GM19023 (cell line): ENCODE measurements around the gene RASGRP1.

Source experiments
- ATAC-seq: cut with Tn5 transposase; IDR thresholded peaks from one replicate; pipeline ENCODE4 v1.9.1; 2021; ENCODE audit warnings: mild to moderate bottlenecking, moderate library complexity; ENCODE audit not compliant: unreplicated experiment

The RASGRP1 gene

DNA sequence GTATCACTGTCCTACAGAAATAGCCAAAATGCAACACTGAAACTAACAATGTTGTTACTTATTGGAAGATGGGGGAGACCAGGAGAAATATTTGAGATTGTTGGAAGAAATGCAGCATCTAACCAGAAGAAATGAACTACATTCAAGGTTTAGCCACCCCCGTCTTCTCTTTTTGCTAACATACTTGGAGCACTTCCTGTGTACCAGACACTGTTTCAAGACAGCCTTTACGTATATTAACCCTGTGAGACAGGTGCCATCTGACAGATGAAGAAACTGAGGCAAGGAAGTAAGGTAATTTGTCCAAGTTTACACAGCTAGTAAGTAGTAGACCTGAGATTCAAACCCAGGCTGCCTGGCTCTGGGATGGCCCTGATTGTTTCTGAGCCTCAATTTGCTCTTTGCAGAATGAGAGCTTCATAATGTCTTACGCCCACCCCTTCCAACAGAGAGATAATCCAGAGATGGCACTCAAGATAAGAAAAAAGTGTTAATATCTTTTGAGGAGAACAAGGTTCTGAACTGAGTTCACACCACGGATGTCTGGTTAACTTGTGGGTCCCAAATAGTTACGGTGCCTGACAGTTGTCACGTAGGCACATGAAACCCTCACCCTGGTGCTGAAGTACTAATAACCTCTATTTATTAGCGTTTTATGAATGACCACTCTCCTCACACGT is 26.1 kb downstream of the RASGRP1 start:
- no peak for ATAC-seq

DNA sequence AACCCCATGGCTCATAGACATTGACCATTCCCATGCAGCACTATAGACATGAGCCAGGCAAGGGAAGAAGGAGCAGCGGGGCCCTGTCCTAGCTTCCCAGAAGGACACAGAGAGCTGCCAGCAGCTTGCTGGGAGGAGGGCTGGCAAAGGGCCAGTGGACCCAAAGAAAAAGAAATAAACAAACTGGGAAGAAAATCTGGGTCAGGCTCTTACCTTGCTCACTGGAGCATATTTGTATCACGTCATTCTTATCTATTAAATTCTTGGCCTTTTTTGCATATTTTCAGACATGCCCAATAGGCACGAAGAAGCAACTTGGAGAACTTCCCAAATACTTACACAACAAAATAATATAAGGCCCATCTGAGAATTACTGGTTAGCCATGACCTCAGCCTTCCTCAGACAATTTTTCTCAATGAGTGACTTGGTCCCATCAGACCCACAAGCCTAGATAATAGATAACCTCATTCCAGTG is 28.4 kb downstream of the RASGRP1 start:
- no peak for ATAC-seq

DNA sequence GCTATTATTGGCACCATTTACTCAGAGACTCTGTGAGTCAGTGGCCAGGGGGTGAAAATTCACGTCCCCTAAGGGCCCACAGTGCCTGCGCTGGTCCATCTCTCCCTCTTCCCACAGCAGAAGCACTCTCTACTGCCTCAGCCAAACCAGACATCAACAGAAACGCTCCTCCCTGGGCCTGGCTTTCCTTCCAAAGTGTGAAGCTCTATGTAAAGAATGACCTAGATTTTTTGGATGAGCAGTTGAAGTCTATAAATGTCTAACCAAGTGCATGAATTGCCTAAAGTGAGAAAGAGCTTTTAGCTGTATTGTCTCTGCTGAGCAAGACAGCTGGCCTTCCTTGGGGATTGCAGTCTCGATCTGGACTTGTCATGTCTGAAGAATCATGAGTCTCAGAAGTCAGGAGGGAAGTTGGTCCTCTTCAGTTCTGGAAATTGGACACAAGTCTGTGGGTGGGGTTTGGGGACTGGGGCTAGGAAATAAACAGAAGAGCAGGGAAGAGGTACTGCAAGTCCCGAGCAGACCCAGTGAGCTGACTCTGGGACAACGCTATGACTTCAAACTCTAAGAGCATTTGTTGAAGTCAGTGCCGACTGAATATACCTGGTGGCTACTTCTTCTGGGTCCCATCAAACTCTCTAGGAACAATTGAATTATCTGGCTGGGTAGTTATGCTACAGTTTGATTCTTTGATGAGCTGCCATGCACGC is 29.0 kb downstream of the RASGRP1 start:
- ATAC-seq: no peak

DNA sequence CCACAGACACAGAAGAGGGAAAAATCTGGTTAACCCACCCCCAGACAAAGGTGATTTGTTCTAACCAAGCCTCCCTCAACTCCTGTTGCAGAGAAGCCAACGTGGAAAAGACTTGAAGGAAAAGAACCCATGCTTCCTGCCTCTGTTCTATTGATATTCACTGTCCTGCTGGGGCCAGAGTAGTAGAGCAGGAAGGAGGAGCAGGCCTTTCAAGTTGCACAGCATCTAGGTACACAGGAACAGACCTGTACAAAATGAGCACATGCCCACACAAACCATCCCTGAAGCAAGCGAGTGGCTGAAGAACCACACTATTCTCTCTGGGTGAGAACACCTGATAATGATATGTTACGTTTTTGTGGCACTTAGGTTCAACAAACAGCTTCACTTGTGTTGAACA is 29.9 kb downstream of the RASGRP1 start:
- no peak for ATAC-seq

DNA sequence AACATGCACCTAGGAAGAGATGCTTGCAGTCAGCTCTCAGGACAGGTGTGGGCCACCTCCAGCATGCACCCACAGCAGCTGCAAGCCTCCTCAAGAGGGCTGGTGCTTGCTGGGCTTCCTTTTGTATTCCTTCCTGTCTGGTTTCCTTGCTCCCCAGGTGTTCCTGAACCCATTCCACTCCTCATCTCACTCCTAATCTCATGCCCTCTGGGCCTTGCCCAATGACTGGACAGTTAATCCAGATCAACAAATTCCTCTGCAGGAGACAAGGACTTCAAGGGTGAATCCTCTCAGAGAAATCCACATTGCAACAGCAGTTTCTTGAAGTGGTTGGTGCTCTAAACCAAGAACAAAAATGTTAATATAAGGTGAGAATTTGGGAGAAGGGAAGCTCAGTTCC is 30.7 kb downstream of the RASGRP1 start:
- ATAC-seq: no peak

DNA sequence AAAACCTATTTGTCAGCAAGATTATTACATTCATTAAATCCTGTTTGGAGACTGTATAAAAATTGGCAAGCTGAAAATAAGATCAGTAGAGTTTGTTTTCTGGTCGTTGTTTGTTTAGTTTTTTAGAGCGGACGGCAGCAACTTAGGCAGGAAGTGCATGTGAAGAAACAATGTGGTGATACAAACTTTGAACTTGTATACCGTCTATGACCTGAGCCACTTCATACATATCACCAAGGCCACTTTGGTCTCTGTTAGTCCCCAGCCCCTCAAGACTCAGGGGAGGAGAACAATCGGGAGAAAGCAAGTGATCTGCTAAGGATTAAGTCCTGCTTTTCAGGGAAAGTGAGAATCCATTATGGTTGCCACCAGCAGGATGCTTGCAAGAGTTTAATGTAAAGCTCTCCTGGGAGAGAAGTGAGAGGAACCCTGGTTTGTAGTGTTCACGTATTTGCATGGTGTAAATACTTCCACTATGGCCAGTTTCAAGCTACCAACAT is 31.1 kb downstream of the RASGRP1 start:
- no peak for ATAC-seq

DNA sequence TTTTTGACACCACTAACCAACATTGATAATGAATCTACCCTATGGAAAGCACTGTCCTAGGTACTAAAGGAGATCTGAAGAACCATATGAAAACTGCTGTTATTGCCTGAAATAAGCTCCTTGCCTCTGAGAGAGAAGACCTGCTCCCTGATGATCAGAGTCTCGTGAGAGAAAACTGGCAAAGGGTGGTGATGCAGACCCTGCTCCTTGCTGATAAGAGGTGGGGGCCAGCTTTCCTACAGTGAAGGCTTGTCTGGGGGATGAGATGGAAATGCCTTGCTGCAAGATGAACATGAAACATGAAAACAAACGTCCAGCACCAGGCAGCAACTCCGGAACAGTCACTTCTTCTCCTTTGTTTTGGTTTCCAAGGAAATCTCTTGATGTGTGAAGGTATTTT is 31.9 kb downstream of the RASGRP1 start:
- ATAC-seq: no peak

DNA sequence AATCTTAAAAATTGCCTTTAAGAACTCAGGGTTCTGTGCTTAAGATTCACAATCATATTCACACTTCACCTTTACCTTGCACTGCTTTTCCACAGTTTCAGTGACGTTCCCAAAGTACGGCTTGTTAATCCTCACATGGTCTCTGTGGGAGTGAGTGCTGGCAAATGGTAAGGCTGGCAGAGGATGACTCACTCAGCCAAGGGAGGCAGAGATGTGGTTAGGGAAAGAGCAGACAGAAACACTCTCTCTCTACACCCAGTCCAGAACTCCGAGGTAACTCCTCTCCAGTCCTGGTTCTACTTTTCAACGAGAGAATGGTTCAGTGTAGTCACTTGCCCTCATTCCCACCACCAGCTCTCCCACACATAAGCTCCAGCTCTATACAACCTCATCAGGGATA is 33.1 kb downstream of the RASGRP1 start:
- no peak for ATAC-seq

DNA sequence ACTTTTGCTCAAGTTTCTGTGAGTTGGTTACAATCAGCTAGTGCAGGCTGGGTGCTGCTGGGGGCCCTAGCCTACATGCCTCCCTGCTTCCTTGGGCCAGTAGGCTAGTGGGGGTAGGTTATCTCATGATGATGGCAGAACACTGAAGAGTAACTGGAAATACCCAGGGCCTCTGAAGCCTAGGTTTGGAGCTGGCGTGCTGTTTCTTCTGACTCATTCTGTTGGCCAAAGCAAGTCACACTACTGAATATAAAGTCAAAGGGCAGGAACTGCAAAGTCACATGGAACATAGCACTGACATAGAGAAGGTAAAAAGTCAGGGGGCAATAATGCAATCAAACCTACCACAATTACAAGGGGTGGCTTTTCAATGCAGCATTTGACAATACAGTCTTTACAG is 34.5 kb downstream of the RASGRP1 start:
- peak; percentile 74 for ATAC-seq

DNA sequence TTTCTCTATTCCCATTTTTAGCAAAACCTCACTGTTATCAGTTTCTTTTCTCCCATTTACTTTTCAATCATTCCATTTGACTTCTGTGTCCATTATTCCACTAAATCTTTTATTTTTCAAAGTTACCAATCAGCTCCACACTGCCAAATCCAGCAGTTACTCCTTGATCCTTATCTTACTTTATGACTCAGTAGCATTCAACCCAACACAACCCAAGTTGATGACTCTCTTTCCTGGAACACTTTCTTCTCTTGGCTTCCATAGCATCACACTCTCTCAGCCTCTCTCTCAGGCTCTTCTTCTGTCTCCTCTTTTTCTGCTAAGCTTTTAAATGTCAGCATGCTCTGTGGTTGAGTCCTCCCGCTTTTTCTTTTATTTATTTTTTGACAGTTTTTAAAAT is 36.3 kb downstream of the RASGRP1 start:
- ATAC-seq: no peak

DNA sequence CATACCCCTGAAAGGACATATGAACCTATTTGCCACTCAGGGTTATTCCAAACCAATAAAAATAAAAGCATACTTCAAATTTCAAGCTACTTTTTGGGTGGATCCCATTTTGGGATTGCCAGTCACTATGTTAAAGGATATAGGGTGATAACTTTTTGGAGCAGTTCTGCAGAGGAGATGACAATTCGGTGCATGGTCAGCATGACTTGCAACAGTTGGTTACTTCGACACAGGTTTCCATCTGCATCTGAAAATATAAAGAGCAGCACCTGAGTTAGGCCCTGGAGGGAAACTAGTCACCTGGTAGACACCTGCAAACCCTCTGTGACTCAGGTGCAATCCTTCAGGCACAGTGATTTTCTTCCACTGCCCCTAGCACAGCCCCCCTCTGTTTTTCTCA is 38.5 kb downstream of the RASGRP1 start:
- no peak for ATAC-seq

DNA sequence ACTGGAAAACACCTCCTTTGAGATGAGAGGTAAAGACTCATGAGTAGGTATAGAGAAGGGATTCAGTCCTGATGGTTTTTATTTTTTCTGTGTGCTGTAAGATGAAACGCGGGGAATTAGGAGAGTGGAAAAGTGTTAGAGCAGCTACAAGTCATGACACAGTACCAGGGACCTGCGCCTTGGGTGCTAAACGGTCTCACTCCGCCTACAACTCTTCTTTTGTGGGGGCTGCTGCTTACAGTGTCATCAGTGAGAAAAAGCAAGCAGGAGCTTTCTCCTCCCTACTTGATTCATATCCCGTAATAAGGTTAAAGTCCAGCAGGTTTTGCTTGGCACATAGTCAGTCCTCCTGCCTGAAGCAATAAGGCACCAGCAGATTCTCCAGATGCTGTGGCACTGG is 39.1 kb downstream of the RASGRP1 start:
- no peak for ATAC-seq

DNA sequence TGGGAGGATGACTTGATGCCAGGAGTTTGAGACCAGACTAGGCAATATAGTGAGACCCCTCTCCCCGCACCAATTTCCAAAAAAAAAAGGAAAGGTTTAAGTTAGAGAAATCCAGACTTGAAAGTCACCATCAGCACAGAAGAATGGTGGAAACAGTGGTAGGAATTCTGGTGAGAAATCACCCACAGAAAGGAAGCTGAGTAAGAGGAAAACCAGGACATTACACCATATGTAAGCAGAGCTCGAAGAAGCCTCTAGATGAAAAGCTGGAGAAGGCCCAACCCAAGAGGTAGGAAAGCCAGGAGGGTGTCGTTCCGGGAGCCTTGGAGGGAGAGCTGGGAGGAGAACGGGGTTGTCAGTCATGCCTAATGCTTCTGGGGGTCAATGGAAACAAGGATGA is 40.5 kb downstream of the RASGRP1 start:
- no peak for ATAC-seq

DNA sequence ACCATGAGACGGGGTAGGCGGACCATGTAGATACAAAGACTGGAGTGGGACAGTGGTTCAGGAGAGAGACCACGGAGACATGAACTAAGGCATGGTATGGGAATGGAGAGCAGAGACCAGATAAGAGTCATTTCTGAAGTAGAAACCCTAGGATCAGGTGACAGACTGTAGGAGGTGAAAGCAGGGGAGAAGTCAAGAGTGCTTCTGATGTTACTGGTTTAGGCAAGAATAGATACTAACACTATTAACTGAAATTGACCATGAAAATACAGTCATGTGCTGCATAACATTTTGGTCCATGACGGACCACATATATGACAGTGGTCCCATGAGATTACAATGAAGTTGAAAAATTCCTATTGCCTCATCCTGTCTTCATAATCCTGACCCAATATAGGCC is 41.7 kb downstream of the RASGRP1 start:
- ATAC-seq: no peak

DNA sequence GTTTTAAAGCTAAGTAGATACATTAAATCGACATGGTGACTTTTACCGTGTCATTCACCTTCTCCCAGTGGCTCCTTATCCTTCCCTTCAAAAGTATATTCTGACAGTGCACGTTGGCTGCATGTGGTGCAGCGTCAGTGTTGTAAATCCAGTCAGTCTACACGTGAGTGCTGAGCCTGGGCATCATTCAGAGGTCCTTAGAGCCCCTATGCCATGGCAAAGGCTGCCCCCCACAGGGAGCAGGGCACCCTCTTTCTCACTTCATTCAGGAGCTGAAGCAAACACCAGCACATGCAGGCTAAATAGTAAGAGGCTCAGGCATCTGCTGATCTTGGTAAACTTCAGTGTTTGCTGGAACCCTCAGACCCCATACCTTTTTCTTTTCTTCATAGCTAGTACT is 43.3 kb downstream of the RASGRP1 start:
- ATAC-seq: no peak

DNA sequence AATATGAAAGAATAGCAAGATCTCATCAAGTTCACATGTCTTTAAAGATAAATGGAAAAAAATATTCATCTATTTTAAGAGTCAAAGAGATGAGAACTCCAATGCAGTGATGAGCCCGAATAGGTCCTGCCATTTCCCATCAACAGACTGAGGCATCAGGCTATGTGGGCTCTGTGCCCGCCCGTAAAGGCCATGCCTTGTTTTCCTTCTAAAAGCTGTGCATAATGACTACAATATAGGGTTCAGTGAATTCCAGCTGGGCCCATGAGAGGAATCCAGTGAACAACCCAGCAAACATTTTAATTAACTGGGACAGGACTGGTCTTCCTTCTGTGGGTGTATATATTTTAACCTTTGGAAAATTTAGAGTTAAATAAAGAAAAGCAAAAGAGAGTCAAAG is 44.6 kb downstream of the RASGRP1 start:
- no peak for ATAC-seq

DNA sequence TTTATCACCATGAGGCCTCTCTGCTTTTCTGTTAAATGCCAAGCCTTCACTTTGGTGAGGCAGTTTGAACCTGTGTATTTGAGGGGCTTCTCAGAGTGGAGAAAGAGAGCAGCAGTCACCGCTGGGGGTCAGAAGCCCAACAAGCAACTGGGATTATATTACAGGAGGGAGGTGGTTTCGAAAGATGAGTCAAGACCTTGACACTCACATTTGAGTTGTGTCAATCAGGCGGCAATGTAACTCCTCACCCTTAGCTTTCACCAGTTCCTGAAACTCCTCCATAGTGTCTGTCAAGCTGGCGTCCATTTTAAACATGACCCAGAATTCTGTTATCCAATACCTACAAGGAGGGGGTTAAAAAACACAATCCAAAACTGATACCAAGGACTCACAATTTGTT is 46.5 kb downstream of the RASGRP1 start:
- no peak for ATAC-seq

DNA sequence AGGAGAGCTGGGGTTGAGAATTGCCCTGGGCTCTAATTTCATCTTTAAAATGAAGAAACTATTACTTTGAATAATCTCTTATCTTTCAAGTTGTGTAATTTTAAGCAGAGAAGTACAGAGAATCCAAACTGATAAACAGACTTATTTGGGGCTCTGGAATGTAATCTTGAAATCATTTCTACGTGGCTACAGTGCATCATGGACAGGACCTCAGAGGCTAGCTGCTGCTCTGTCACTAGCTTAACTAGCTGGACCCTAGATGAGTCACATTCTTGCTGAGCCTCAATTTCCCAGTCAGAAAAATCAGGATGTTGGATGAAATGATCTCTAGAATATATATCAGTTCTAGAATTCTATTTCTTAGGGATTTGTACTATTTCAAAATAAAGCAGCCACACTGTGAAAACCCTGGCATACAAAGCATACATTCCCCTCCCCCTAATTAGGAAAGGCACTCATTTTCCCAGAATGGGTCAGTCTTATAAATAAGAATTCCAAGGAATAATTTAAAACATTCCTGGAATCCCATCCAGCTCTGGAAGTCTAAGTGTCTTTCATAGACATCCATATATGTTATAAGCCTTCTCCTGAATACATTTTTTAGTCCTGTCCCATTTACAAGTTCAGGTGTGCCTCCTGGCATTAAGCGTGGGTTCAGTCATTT is 47.2 kb downstream of the RASGRP1 start:
- no peak for ATAC-seq

DNA sequence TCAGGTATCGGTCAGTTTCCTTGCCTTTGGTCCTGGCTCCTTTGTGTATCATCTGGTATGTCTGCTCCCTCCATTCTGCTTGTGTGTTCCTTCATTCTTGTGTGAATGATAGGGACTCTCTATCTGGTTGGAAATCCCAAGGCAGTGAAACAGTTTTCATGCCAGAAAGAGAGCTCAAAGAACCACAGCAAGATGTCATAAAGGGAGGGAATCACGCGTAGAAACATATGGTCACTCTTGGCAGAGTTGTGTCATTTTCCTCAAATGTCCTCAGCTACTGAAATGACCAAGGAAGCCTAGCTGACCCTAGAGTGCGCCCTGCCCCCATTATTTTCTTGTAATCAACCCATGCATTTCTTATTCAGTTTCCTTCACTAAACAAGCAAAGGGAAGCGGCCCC is 48.0 kb downstream of the RASGRP1 start:
- no peak for ATAC-seq

DNA sequence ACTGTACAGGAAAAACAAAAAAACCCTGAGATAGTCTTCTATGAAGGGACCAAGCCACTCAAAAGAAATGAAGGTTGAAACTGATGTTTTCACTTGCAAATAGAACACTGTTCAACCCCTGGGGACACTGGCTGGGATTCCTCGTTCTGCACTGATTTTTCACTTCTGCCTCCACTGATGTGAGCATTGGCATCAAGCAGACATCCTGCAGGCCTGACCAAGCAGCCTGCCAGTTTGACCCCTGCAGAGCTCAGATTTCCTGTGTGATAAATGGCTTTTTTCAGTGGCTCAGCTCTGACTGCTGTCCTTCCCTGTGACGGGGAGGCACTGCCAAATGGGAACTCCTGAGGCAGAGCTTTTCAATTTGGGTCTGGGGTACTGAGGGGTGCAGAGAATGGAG is 50.0 kb downstream of the RASGRP1 start:
- peak; percentile 60 for ATAC-seq

DNA sequence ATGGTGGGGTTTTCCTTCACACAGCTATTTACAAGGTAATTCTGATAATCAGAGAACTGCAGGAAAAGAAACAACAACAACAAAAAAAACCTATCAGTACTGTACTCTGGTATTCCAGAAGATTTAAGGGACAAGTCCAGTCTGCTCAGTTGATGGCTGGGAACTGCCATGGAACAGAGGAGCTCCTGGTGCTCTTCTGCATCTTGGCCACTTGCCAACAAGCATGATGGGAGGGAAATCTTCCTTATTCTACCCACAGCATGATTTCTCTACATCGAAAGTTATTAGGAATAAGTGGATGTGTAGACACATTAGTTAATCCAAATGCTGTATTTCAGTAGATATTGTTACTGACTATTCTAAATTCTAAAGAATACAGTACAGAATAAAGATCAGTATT is 51.7 kb downstream of the RASGRP1 start:
- no peak for ATAC-seq

DNA sequence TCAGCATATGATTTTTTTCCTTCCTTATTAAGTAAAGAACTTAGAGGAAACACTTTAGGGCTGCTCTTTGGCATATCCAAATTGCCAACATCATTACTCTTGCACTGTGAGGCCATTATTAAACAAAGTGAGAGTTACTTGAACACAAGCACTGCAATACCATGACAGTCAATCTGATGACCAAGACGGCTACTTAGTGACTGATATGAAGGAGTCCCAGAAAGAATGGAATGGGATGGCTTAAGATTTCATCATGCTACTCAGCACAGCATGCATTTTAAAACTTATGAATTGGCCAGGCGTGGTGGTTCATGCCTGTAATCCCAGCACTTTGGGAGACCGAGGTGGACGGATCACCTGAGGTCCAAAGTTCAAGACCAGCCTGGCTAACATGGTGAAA is 55.5 kb downstream of the RASGRP1 start:
- no peak for ATAC-seq
